HUDEP-2 (cell line): ENCODE measurements around the gene NFIB.

Source experiments
- DNase-seq, 76 experiments: peaks; one replicate each; lab custom pipeline; 2025; ENCODE audit not compliant: unreplicated experiment in 76 of 76; lab: John Stamatoyannopoulos, UW

The NFIB gene

DNA sequence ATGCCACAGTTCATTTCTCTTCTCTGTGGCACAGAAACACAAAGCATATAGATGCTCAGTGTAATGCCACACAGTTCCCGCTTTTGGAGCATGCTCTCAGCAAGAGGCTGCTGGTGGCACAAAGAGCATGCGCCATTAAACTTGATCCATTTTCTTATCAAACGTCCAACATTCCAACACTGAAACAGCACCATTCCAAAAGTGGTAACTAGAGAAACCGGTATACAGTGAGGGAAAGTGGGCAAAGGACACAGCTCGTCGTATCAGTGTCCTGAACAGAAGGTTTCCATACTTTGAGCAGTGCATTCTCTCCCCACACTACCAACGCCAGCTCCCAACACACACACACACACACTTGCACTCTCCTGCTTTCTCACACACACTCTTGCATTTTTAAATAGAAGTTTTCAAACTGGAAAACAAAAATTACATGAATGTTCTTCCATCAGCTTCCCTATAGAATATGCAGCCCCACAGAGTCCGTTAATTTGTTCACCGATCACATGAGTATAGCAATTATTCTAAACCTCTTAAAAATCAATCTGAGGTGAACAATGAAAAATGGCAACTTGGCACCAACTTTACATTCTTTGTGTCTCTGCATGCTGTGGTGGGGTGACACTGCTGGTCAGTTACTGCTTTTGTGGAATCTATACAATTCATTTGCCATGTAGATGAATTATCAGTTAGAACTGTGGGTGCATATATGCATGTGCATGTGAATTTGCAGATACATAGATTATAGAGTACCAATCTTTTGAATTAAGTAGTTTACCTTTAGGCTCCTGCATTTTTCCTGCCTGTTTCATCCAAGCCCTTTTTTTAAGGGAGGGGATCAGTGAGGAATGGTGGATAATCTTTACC lies 5.7 kb downstream of the NFIB start:
- no peak for DNase-seq

DNA sequence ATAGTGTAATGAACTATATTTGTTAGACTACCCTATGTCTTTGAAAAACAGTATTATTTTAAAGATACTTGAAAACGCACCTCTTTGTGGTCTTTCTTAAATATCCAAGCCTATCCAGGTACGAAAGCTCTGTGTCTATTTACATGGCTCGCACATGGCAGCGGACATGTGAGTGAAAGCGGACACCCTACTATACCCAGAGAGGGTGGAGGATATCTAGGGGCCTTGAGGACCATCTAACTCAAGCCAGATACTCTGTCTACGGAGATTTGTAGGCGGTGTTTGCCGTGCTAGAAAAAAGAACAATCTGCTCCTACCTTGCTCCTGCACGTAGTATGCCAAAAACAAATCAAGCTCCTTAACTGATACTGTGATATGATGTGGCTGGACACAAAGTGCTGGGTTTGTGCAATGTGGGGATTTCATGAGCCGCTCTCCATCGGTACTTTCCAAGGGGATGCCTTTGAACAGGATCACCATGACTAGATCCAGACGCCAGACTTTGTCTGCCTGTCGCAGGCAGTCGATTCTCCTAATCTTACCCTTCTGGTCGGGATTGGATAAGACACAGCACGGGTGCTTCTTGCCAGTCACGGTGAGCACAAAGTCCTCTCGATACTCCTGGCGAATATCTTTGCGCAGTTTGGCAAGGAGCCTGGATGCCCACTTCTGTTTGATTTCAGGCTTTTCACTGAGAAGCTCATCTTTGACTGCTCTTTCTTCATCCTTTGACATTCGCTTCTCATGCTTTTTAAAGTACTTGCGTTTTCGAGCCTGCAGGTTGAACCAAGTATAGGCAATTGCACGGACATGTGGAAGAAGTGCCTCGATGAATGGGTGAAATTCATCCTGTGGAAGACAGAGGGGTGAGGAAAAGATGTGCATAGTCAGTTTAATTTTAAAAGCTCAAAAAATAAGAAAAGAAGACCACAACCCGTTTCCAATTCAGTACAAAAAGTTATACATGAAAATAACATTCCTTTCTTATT lies 7.0 kb downstream of the NFIB start:
- DNase-seq, result no peak

GRCh38 chr9:14306188-14306587 lies 7.8 kb downstream of the NFIB start:
- DNase-seq, result no peak

GRCh38 chr9:14304259-14304658 lies 9.7 kb downstream of the NFIB start:
- DNase-seq, result no peak

GRCh38 chr9:14303521-14303920 lies 10.4 kb downstream of the NFIB start:
- no peak for DNase-seq

DNA sequence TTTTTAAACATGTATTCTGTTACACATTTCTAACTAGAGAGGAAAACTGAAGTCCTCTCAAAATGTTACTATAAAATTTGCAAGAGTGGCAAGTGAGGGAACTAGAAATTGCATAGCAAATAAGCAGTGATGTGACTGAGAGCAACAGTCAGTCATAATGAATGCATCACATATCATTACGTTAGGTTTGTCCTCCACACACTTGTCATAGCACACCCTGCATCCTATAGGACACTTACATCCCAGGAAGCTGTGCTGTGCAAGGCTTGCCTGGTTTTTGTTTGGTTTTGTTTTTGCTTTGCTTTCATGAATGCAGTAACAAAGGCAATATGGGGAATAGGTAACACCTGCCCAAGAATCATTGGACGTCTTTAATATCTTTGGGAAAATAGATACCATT lies 10.8 kb downstream of the NFIB start:
- no peak for DNase-seq

DNA sequence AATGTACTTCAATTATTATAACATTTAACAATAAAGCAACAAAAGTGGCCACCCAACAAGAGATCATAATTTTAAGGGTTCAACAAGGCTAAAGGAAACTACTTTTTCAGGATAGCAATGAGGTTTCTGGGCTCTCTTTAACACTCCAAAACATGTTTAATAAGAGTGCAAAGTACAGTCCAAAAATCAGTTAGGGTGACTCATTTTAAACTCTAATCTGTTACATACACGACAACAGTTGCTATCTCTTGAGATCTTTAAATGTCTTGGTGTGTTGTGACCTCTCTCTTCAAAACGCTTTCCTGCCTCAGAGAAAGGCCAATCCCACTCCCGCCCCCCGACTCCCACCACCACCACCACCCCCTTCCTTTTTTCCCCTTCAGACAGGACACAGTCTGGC lies 11.5 kb downstream of the NFIB start:
- no peak for DNase-seq

DNA sequence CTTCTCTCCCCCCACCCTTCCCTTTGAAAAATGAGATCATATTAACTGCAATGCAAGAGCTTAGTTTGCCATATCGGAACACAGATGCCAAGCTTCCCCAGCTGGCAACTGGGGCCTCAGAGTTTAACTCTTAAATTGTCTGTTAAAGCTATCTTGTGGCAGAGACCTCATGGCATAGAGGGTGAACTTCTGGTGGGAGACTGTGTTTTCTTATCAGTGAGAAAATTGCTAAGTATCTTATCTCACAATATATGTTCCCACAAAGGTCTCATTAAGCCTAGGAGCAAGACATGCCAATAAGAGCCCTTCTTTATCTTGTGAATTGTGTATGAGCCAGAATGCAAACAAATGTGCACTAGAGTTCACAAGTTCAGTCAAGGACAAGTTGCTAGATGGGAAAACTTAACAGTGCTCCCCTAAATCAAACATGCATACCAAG lies 12.3 kb downstream of the NFIB start:
- DNase-seq, result peak in 2 of 76 experiments; percentile 9 to 26

- no peak for DNase-seq
Observed at GRCh38 chr9:14301006-14301405, 12.9 kb downstream of the NFIB start.

- no peak for DNase-seq
Observed at GRCh38 chr9:14300588-14300987, 13.4 kb downstream of the NFIB start.

DNA sequence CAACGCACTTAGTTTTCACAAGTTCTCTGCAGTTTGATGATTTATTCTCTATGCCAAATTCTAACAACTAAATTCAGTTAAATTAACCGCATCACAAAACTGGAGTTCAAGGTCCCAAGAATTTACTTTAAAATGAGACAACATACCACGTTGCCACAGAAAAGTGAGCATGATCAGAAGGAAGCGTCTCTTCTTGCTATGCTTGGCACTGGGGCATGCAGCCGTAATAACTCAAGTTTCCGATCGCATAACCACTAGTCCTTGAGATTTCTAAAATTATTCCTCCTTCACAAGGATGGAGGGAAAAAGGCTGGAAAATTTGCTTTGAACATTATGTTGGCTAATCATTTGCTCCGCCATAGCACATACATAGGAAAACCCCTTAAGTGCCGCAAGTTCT lies 13.9 kb downstream of the NFIB start:
- no peak for DNase-seq

DNA sequence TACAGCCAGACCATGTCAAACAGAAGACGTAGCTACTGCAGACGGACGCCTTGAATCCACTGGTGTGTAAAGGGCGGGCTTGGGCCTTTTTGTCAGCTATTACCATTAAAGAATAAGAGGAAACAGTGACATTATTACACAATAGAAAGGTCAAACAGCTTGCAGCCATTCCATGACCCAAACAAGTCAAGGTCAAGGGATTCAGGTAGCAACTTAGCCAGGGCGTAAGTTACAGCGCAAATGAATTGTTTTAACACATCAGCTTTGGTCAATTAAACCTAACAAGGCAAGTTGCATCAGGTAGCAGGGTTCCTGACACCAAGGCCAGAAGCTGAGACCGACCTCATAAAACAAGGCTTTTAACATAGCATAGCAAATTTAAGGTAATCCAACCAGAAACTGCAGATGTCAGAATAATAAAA lies 15.3 kb downstream of the NFIB start:
- no peak for DNase-seq

- DNase-seq, result no peak
Observed at GRCh38 chr9:14296495-14297113, 17.3 kb downstream of the NFIB start.

GRCh38 chr9:14294659-14295058 lies 19.3 kb downstream of the NFIB start:
- no peak for DNase-seq

DNA sequence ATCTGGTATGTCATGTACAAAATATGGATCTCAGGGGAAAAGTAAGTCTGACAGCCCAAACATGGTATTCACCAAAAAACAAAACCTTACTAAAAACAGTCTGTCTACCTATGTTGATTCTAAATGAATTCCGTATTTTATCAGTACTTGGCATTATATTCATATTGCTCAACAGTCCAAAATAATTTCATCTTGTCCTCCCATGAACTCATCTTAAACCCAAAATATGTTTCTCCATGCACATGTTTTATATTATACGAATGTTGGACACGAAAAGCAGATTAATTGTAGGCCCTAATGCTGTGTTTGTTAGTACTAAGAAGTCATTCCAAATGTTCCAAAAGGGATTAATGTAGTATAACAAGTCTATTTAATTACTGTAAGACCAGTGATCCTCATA lies 20.1 kb downstream of the NFIB start:
- DNase-seq, result no peak

DNA sequence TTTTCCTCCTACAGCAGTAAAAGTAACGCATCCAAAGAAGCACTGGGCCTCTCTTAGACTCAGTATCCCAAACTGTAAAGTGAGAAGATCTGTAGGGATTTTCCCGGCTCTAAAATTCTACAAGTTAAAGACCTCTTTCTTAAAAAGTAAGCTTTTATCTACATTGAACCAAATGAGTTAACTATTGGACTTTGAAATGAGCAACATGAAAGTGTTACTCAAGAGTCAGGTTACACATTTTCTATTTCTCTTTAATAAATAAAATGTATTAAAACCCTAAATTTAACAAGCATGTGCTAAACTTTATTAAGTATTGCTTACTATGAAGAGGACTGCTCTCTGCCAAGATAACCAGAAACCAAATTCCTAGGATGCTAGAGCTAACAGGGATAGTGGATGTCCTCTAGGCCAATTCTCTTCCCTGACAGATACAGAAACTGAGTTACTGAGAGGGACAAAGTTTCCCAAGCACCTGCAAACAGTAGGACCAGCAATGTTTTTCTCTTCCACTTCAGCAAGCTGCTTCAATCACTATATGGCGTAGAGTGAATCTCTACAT lies 21.7 kb downstream of the NFIB start:
- no peak for DNase-seq

DNA sequence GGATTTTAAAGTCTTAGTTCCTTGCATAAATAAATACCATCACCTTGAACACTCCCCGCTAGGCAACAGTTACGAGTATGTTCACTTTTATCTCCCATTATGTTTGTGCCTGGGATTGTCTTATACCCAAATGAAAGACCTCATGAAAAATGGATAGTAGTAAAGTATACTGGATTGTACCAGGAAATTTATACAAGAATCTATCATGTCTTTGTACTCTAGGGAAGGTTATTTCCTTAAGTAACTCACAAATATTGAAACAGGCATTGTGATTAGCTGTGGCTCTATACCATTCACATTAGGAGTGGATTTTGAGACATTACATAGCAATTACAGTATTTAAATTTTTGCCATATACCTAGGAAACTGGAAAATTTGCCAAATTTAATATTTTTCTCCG lies 24.0 kb downstream of the NFIB start:
- no peak for DNase-seq

GRCh38 chr9:14288433-14288832 lies 25.5 kb downstream of the NFIB start:
- no peak for DNase-seq

DNA sequence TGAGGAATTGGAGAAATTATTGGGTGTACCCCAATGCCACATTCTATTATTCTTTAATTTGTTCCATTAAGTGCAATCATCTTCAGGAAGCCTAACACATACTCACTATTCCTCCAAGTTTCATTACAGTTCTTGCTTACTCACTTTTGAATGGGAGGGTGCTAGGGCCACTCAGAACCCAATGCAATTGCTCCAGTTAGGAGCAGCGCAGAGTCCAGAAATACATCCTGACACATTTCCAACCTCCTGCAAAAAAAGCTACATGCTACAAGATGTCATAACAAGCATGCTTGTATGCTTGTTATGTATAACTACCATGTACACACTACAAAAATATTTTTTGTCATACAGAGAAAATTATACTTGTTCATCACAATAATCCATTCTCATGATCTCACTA lies 27.8 kb downstream of the NFIB start:
- DNase-seq, result no peak

DNA sequence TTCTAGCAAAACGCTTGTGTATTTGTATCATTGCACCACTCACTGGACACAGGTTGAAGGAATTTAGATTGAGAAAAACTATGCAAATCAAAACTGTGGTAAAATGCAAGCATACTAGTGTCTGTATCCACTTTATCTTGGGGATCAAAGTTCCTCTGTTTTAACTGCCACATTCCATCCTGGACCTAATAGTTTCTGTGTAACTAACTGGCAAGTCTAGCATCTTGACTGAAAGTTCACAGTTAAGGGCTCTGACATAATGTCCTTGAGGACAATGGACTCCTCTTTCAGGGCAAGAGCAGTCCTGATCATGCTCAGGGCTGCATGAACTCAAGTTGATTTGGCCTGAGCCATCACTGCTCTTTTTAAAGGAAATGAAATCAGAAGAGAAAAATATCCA lies 30.7 kb downstream of the NFIB start:
- no peak for DNase-seq

DNA sequence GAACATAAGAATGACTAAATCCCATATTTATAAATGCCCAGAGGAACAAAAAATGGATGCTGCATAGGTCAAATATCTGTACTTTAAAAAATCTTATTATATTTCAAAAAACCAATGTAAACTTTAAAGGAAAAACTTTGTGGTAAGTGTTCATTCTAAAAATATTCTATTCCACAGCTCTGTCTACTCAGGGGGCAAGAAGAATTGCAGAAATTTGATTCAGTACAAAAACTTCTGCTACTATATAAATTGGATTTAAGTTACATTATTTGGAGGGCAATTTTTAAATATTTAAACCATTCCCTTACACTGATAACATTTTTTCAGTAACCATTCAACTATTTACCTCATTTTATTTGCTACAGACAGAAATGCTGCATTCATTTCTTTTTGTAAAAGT lies 32.1 kb downstream of the NFIB start:
- no peak for DNase-seq
